ENCODE measurements around the gene ELOVL7. TPM values are rescaled to one million over a fixed set of nuclear protein-coding genes. Genes with fewer than 3 reads are reported as not detected.

The ELOVL7 gene
- total and polyA plus RNA-seq, 2 of the 8 experiments (the other 6 are each of a cell fraction or from before 2014, with no cell fraction given), result 3.1 to 5.1 TPM

DNA sequence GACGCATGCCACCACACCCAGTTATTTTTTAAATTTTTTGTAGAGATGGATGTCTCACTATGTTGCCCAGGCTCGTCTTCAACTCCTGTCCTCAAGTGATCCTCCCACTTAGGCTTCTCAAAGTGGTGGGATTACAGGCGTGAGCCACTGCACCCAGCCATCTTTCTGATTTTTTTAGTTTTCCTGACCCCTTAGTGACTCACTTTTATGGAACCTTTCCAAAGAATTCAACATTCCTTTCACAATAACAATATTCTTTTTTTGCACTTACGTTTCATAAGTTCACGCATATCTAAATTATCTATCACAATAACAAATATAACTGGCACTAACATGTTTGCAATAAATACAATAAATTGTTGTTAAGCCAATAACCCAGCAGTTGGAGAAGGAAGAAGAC lies 8.5 kb downstream of the ELOVL7 start:
- no peak overlapping the region for H3K56ac ChIP-seq (replicated peaks; ENCODE audit: insufficient read length, low read depth, low read length)
- no peak overlapping the region for H3K4ac ChIP-seq (replicated peaks; ENCODE audit: insufficient read length, low read depth, low read length)
- H4K5ac ChIP-seq (ENCODE audit: insufficient read length, low read depth, low read length), result no peak overlapping the region
- no peaks in the 10 kb centered on the region; the same call in 1 of the 2 replicates for H3K79me1 ChIP-seq (ENCODE audit: low read depth, low read length)
- H2BK12ac ChIP-seq (ENCODE audit: low read depth, low read length), result no peak overlapping the region; the same call in 1 of the 2 replicates
- H3K4me1 ChIP-seq (replicated peaks in 1 of 4; ENCODE audit: control insufficient read depth in 3 of 4, insufficient read depth in 4 of 4, low read length in 3 of 4), result peaks cover 0 to 6% (median 5%) of the 10 kb centered on the region in 4 experiments; a peak in 4 of 7 replicates
- FAIRE-seq (no peak), DNase-seq (ENCODE audit: low read depth in 1 of 2, low spot score in 2 of 2) (no peak)
- H3K27ac ChIP-seq (ENCODE audit: low read depth, low read length), result no peak overlapping the region
- H3K4me3 ChIP-seq (ENCODE audit: extremely low read depth in 1 of 4, insufficient read depth in 2 of 4, low read depth in 3 of 4, low read length in 4 of 4), result no peak overlapping the region
- no peak overlapping the region for H2BK120ac ChIP-seq (replicated peaks; ENCODE audit: low read depth, low read length)
- ChIA-PET CTCF (ENCODE audit: partially characterized antibody) (interaction anchor here (0.9 to 1.3 kb wide), 3 partner anchors 19 to 135 kb away, joined by 3 to 5 read pairs (median 3); partner anchors contain the start of gene DEPDC1B), POLR2A (ENCODE audit: partially characterized antibody) (interaction anchor here (0.7 to 2.3 kb wide), 4 partner anchors 8 to 136 kb away, joined by 3 to 13 read pairs (median 4); partner anchors contain the start of genes DEPDC1B and ELOVL7)
- H2BK5ac ChIP-seq (ENCODE audit: low read depth, low read length), result no peak overlapping the region
- H3K23me2 ChIP-seq (ENCODE audit: low read depth, low read length), result no peaks in the 10 kb centered on the region
- TF ChIP-seq, protein P1, sequence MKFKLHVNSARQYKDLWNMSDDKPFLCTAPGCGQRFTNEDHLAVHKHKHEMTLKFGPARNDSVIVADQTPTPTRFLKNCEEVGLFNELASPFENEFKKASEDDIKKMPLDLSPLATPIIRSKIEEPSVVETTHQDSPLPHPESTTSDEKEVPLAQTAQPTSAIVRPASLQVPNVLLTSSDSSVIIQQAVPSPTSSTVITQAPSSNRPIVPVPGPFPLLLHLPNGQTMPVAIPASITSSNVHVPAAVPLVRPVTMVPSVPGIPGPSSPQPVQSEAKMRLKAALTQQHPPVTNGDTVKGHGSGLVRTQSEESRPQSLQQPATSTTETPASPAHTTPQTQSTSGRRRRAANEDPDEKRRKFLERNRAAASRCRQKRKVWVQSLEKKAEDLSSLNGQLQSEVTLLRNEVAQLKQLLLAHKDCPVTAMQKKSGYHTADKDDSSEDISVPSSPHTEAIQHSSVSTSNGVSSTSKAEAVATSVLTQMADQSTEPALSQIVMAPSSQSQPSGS (IDR thresholded peaks at IDR 0.05; ENCODE audit: low read length), result no peak
- TF ChIP-seq GTF2F1 (IDR thresholded peaks at IDR 0.05; ENCODE audit: borderline replicate concordance, low read depth, low read length) (no peak), CHD1 (IDR thresholded peaks at IDR 0.05; ENCODE audit: low read depth, low read length) (no peak), MAFK (IDR thresholded peaks at IDR 0.05; ENCODE audit: low read depth, low read length) (no peak), KDM5A (IDR thresholded peaks at IDR 0.05; ENCODE audit: low read length) (no peak), SP2 (IDR thresholded peaks at IDR 0.05; ENCODE audit: low read length) (no peak), YY1 (IDR thresholded peaks at IDR 0.05; ENCODE audit: low read depth, low read length) (no peak)
- TF ChIP-seq, protein P2, sequence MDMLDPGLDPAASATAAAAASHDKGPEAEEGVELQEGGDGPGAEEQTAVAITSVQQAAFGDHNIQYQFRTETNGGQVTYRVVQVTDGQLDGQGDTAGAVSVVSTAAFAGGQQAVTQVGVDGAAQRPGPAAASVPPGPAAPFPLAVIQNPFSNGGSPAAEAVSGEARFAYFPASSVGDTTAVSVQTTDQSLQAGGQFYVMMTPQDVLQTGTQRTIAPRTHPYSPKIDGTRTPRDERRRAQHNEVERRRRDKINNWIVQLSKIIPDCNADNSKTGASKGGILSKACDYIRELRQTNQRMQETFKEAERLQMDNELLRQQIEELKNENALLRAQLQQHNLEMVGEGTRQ (IDR thresholded peaks at IDR 0.05; ENCODE audit: low read length), result no peak
- TF ChIP-seq, protein P3, sequence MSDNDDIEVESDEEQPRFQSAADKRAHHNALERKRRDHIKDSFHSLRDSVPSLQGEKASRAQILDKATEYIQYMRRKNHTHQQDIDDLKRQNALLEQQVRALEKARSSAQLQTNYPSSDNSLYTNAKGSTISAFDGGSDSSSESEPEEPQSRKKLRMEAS (IDR thresholded peaks at IDR 0.05), result no peak
- no peak overlapping the region for H3K9ac ChIP-seq (replicated peaks in 1 of 4; ENCODE audit: extremely low read depth in 1 of 4, low read depth in 3 of 4, low read length in 3 of 4)
- H4K8ac ChIP-seq (ENCODE audit: extremely low read depth, insufficient read depth, low read length), result no peak overlapping the region
- H3K23ac ChIP-seq (ENCODE audit: insufficient read length), result no peak overlapping the region
- H3K27me3 ChIP-seq (replicated peaks in 1 of 4; ENCODE audit: control insufficient read depth in 3 of 4, extremely low read depth in 1 of 4, insufficient read depth in 3 of 4, low read length in 3 of 4), result no peaks in the 10 kb centered on the region
- no peaks in the 10 kb centered on the region for H3K9me3 ChIP-seq (ENCODE audit: insufficient read depth in 2 of 2, low read depth in 1 of 2, low read length in 1 of 2)
- no peaks in the 10 kb centered on the region for H3K36me3 ChIP-seq (ENCODE audit: control insufficient read depth in 2 of 4, insufficient read depth in 4 of 4, low read length in 3 of 4)
- H4K20me1 ChIP-seq (replicated peaks in 1 of 2; ENCODE audit: control insufficient read depth in 1 of 2, insufficient read depth in 2 of 2, low read length in 2 of 2), result no peaks in the 10 kb centered on the region
- peaks cover 0 to 2% of the 10 kb centered on the region in 2 experiments; a peak in 1 of 4 replicates for H3K79me2 ChIP-seq (ENCODE audit: control insufficient read depth in 1 of 2, insufficient read depth in 2 of 2, low read length in 2 of 2)
- H3K18ac ChIP-seq (ENCODE audit: extremely low read depth, low read length), result no peak overlapping the region
- H2AFZ ChIP-seq (ENCODE audit: low read length), result no peak overlapping the region
- H2AK5ac ChIP-seq (ENCODE audit: low read depth, low read length), result 0 out of 2 replicates have a peak overlapping the region, but pooled peaks have one; percentile 47
- 83 to 100% methylated on average over 2 to 5 of the region's 5 CpGs for WGBS, 2 experiments (ENCODE audit: extremely low coverage in 1 of 2, insufficient coverage in 1 of 2, insufficient read length in 1 of 2, insufficient replicate concordance in 2 of 2, low coverage in 1 of 2, low lambda C conversion rate in 2 of 2, missing lambda C conversion rate in 1 of 2)
- no peak overlapping the region for H3K14ac ChIP-seq (ENCODE audit: insufficient read length)
- no peak overlapping the region for H2BK20ac ChIP-seq (ENCODE audit: low read length)
- H2BK15ac ChIP-seq (ENCODE audit: low read length), result no peak overlapping the region
- H4K91ac ChIP-seq (replicated peaks; ENCODE audit: insufficient read length, low read length), result no peak overlapping the region
- H3K4me2 ChIP-seq (ENCODE audit: insufficient read depth in 1 of 2, low read depth in 2 of 2, low read length in 2 of 2), result no peak overlapping the region
